Osteocyte (in vitro differentiated cells): ENCODE measurements around the gene CTXND1. TPM values are rescaled to one million over a fixed set of nuclear protein-coding genes. Genes with fewer than 3 reads are reported as not detected.

Experiments used
- DNase-seq: peaks from one replicate; pipeline ENCODE4 v3.0.0; 2021; ENCODE audit warnings: mixed read lengths; ENCODE audit not compliant: unreplicated experiment; ENCODE audit errors: extremely low spot score
- H3K27ac Mint-ChIP-seq: one replicate; pipeline ENCODE4 v1.8.0; 2021; ENCODE audit warnings: mild to moderate bottlenecking, mixed read lengths; ENCODE audit not compliant: unreplicated experiment
- H3K27me3 Mint-ChIP-seq: one replicate; pipeline ENCODE4 v1.8.0; 2021; ENCODE audit warnings: mixed read lengths; ENCODE audit not compliant: unreplicated experiment
- H3K36me3 Mint-ChIP-seq: one replicate; pipeline ENCODE4 v1.8.0; 2021; ENCODE audit warnings: mixed read lengths; ENCODE audit not compliant: unreplicated experiment
- H3K4me1 Mint-ChIP-seq: one replicate; pipeline ENCODE4 v1.8.0; 2021; ENCODE audit warnings: mixed read lengths; ENCODE audit not compliant: unreplicated experiment
- H3K4me3 Mint-ChIP-seq: one replicate; pipeline ENCODE4 v1.8.0; 2021; ENCODE audit warnings: mild to moderate bottlenecking, moderate library complexity, mixed read lengths; ENCODE audit not compliant: unreplicated experiment
- H3K9me3 Mint-ChIP-seq: one replicate; pipeline ENCODE4 v1.8.0; 2021; ENCODE audit warnings: mixed read lengths; ENCODE audit not compliant: unreplicated experiment
- total RNA-seq: library from RNA; stranded (reverse); gene quantifications from 2 replicates; pipeline ENCODE4 v1.2.1, GENCODE V29; 2021
- TF ChIP-seq, protein P1 (sequence below): fragments of 200-600 bp; sonication (generic); IDR thresholded peaks from 2 replicates; pipeline ENCODE4 v1.5.0; 2021; ENCODE audit warnings: antibody characterized with exemption, mild to moderate bottlenecking, moderate library complexity

CTXND1 gene
- total RNA-seq, 1 donor from 2014 or later: 0.24 TPM

DNA sequence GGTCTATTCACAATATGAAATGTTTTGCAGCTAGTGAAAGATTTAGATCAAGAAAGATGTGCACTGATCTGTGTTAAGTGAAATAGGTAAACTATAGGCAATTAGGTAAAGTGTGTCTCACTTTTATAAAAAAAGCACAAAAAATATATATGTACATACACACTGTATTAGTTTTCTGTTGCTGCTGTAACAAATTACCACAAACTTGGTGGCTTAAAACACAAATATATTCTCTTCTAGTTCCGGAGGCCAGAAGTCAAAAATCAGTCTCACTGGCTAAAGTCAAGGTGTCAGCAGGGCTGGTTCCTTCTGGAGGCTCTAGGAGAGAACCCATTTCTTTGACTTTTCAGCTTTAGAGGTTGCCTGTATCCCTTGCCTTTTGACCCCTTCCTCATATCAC lies 88.1 kb downstream of the CTXND1 start:
- TF ChIP-seq, protein P1, sequence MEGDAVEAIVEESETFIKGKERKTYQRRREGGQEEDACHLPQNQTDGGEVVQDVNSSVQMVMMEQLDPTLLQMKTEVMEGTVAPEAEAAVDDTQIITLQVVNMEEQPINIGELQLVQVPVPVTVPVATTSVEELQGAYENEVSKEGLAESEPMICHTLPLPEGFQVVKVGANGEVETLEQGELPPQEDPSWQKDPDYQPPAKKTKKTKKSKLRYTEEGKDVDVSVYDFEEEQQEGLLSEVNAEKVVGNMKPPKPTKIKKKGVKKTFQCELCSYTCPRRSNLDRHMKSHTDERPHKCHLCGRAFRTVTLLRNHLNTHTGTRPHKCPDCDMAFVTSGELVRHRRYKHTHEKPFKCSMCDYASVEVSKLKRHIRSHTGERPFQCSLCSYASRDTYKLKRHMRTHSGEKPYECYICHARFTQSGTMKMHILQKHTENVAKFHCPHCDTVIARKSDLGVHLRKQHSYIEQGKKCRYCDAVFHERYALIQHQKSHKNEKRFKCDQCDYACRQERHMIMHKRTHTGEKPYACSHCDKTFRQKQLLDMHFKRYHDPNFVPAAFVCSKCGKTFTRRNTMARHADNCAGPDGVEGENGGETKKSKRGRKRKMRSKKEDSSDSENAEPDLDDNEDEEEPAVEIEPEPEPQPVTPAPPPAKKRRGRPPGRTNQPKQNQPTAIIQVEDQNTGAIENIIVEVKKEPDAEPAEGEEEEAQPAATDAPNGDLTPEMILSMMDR: no peak
- Mint-ChIP-seq H3K9me3 (no peaks in the 10 kb centered on the region), H3K27ac (no peak overlapping the region), H3K36me3 (peaks cover 7% of the 10 kb centered on the region), H3K27me3 (no peaks in the 10 kb centered on the region), H3K4me3 (no peak overlapping the region), H3K4me1 (peaks cover 12% of the 10 kb centered on the region)
- DNase-seq: no peak

DNA sequence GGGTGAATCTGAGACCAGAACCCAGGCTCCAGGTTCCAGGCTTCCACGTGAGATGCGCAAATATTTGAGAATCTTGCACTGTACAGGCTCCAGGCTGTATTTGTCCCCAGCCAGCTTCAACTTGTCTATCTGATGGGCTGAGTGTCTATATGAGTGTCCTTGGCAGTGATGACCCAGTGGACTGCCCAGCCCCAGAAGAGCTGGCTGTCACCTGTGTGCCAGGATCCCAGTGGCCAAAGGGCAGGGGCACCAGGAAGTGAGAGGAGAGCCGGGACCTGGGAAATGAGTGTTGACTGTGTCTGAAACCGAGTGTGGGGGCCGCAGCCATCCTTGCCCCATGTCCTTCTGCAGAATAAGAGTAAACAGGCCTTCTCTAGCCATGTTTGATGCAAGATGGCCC lies 88.8 kb downstream of the CTXND1 start:
- Mint-ChIP-seq H3K4me1 (peaks cover 12% of the 10 kb centered on the region), H3K27me3 (no peaks in the 10 kb centered on the region), H3K36me3 (peaks cover 7% of the 10 kb centered on the region), H3K27ac (no peak overlapping the region), H3K9me3 (no peaks in the 10 kb centered on the region), H3K4me3 (no peak overlapping the region)
- no peak for DNase-seq
- TF ChIP-seq, protein P1: no peak

- H3K4me3 Mint-ChIP-seq: no peak overlapping the region
- no peaks in the 10 kb centered on the region for H3K27me3 Mint-ChIP-seq
- no peaks in the 10 kb centered on the region for H3K9me3 Mint-ChIP-seq
- H3K27ac Mint-ChIP-seq: no peak overlapping the region
- peaks cover 7% of the 10 kb centered on the region for H3K36me3 Mint-ChIP-seq
- TF ChIP-seq, protein P1: no peak
- DNase-seq: peak; percentile 54
- H3K4me1 Mint-ChIP-seq: peaks cover 12% of the 10 kb centered on the region
Measured at GRCh38 chr15:80162059-80162554, 89.9 kb downstream of the CTXND1 start.

DNA sequence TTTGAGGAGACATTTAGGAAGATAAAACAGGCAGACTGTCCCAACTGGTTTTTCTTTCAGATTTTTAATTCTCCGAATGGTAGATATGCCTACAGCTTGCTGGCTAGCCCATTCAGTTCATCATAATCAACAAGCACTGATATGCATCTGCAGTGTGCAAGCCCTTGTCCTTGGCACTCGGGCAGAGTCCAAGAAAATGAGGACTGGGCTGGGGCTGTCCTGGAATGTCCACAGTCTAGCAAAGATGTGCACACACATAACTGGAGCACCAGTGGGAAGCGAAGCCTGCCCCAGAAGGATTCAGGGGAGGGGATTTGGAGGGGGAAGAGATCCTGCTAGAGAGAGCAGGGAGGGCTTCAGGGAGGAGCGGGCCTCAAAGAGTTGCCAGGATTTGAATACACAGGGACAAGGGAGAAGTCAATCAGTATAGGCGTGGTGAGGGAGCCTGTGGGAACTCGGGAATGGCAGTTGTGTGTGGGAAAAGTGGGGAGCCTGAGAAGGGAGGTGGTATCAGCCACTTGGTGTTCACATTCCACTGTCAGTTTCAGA lies 90.5 kb downstream of the CTXND1 start:
- no peak overlapping the region for H3K27ac Mint-ChIP-seq

DNA sequence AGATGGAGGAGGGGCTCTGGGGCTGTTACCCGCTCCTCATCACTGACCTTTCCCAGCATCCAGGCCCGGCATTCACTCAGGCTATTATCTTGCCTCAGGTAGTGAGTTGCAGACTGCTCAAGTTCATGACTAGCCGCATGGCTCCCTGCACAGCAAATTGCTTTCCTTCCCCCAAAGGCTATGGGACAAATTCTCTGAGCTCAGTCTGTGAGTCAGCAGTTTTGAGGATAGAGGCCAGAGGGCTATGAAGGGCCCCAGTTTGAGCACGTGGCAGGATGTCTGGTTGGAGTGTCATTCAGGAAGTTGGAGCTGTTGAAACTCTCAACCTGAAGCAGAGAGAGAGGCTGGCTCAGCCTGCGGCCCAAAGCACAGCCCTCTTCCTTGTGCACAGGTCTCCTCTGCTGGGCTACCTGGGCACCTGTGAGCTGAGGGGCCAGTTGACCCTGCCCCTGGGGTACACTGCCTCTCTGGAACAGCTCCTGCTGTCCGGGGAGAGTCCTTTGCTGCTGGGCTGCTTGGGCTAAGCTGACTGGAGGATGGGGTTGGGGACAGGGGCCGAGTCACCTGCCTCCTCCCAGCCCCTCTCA lies 91.3 kb downstream of the CTXND1 start:
- Mint-ChIP-seq H3K27ac (peak overlapping the region; percentile 65), H3K27me3 (no peaks in the 10 kb centered on the region), H3K36me3 (peaks cover 7% of the 10 kb centered on the region), H3K4me3 (no peak overlapping the region), H3K4me1 (peaks cover 12% of the 10 kb centered on the region), H3K9me3 (no peaks in the 10 kb centered on the region)
- TF ChIP-seq, protein P1: no peak
- DNase-seq: peak; percentile 77

More for the DNA sequence above, 90.5 kb downstream of the CTXND1 start:
- peak; percentile 59 for DNase-seq
- no peaks in the 10 kb centered on the region for H3K9me3 Mint-ChIP-seq
- H3K4me1 Mint-ChIP-seq: peaks cover 12% of the 10 kb centered on the region
- no peaks in the 10 kb centered on the region for H3K27me3 Mint-ChIP-seq
- H3K36me3 Mint-ChIP-seq: peaks cover 7% of the 10 kb centered on the region
- H3K4me3 Mint-ChIP-seq: no peak overlapping the region
- TF ChIP-seq, protein P1: no peak
